Muscle of arm (tissue), 12 donors: Measurements from ENCODE around the gene SLC27A5. TPM values are rescaled to one million over a fixed set of nuclear protein-coding genes. Genes with fewer than 3 reads are reported as not detected.
"Not testable (repeated sequence)": the region's sequence is repeated elsewhere in the genome, so short reads cannot be mapped to it uniquely, and the experiment has no call there.

Experiments
- DNase-seq: peaks from one replicate; pipeline ENCODE4 v3.0.0-alpha.2; 2013
- polyA plus RNA-seq, 12 donors: library from polyadenylated mRNA; unstranded; fragments of 120-200 nt; gene quantifications; one replicate each; pipeline ENCODE4 v1.2.1, GENCODE V29; 2013; ENCODE audit not compliant: insufficient read length in 12 of 12

The SLC27A5 gene
- polyA plus RNA-seq, 12 donors, result 2.0 to 4.1 (median 3.8) TPM; not detected in 2

DNA sequence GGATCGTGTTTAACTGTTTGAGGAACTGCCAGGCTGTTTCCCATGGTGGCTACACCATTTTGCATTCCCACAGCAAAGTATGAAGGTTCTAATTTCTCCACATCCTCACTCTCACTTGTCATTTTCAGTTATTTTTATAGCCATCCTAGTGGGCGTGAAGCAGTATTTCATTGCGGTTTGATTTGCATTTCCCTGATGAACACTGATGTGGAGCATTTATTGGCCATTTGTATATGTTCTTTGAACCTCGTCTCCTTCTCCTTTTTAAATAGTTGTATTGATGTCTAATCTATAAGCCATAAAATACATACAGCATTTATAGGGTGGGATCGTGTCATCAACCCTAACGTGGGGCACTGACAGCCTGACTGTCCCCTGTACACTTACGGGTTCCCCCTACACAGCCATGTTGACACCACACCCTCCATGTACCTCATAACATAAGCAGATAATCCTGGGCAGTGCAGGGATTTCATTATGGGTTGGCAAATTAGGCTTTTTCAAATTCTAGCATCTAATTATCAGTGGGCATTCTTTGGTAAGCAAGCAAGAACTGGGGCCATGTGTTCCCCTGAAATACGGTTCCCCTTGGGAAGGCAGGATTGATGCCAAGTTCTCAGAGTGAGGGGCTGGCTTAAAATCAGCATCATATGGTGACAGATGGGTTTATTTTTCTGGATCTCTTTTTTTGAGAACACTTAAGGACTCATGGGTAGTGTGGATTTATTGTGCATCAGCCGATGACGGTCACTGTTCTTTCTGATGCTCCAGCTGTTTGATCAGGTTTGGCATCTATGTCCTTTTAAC lies 19.4 kb upstream of the SLC27A5 start:
- no peak for DNase-seq

DNA sequence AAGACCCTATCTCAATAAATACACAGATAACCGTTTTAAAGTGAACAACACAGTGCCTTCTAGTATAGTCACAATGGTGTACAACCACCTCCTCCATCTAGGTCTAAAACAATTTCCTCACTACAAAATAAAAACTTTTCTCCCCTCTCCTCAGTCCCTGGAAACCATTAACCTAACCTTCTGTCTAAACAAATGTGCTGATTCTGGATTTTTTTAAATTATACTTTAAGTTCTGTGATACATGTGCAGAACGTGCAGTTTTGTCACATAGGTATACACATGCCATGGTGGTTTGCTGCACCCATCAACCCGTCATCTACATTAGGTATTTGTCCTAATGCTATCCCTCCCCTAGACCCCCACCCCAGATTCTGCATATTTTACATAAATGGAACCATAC lies 17.6 kb upstream of the SLC27A5 start:
- no peak for DNase-seq

DNA sequence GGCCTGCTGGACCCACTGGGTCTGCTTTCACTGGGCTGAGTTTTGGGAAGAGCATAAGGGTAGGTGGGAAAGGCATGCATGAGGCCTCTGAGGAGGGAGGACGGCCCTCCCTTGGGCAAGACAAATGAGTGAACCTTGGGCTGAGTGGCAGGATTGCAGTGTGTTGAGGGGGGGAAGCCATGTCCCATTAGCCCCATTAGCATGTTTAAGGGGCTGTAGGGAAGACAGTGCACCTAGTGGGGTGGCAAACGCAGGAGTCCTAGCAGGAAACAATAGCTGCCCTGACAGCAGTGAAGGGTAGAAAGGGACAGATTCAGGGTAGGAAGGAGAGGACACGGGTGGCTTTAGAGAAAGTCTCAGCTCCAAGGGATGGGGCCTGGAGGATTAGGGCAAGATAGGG lies 10.9 kb upstream of the SLC27A5 start:
- no peak for DNase-seq

DNA sequence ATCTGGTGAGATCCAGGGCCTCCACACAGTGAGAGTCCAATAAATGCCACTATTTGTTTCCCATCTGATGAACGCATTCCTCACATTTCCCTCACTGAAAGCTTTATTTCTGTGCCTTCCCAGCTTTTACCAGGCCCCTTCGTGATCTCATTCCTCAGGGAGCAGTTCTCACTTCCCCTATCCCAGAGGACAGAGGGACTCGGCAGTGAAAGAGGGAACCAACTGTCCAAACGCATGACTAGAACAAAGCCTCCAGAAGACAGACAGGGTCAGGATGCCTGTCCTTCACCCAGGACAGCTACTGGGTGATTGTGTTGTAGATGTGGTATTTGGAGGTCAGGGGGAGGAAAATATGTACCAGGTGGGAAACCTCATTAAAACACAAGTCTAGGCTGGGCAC lies 9.9 kb upstream of the SLC27A5 start:
- DNase-seq, result no peak

DNA sequence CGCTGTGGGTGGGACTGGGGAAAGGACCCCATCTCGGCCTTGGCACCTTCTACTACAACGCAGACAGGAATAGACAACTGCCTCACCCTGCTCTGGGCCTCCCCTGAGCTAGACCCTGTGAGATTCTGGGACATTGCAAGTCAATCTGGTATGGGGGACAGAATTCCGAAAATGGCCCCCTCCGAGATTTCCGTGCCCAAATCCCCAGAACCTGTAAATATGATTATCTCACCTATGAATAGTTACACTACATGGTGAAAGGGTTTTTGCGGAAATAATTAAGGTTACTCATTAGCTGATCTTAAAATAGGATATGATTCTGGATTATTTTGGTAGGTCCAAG lies 8.4 kb upstream of the SLC27A5 start:
- no peak for DNase-seq

DNA sequence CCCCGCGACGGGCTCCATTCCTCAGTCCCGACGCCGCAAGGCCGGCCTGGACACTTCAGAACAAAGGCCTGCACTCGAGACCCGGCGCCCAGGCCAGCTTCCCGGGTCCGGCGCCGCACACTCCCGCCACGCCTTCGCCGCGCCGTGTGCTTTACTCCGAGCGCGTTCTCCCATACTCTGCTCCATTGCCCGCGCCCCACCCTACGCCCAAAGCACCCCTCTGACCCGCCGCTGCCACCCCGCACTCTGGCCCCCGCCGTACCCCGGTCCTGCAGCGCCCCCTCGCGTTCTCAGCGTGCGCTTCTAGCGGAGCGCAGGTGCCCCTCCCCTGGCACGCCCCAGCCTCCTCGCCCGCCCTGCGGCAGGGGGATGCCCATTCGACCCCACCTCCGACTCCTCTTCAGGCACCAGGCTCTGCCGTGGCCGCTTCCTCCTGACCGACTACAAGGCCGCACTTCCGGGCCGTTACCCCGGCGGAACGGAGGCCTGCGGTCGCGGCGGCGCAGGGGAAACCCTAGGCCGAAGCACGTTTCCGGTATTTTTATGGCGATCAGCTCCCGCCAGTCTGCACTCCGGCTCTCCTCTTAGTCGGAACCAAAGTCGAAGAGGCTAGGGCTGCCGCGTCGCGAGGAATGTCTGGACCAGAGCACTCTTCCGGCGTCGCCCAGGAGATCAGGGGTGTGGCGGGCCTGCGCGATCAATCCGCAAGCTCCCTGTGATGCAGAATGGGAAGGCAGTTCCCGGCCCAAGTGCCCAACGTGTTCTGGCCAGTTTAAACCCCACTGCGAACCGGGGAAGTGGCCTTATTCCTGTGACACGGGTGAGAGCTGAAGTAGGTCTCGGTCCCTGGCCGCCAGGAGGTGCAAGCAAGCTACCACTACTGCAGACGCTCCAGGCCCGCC lies 7.8 kb upstream of the SLC27A5 start, which contains the start of gene ZBTB45:
TSS of gene ZBTB45 (minus strand) at position 456 of the 902 bp plus-strand sequence. CDS start 2,137 bp downstream, outside the sequence.
- DNase-seq, result peak; percentile 95

DNA sequence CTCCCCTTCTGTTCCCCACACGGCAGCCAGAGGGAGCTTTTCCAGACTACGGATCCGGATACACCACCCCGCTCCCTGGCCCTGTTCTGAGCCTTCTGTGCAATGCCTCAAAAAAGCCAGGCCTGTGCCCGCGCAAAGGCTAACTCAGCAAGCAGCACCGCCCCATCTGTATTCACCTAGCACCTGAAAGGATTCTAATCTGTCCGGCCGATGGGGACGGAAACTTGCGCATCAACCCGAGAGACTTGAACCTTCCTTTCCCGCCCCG lies 7.2 kb upstream of the SLC27A5 start:
- DNase-seq, result peak; percentile 75

DNA sequence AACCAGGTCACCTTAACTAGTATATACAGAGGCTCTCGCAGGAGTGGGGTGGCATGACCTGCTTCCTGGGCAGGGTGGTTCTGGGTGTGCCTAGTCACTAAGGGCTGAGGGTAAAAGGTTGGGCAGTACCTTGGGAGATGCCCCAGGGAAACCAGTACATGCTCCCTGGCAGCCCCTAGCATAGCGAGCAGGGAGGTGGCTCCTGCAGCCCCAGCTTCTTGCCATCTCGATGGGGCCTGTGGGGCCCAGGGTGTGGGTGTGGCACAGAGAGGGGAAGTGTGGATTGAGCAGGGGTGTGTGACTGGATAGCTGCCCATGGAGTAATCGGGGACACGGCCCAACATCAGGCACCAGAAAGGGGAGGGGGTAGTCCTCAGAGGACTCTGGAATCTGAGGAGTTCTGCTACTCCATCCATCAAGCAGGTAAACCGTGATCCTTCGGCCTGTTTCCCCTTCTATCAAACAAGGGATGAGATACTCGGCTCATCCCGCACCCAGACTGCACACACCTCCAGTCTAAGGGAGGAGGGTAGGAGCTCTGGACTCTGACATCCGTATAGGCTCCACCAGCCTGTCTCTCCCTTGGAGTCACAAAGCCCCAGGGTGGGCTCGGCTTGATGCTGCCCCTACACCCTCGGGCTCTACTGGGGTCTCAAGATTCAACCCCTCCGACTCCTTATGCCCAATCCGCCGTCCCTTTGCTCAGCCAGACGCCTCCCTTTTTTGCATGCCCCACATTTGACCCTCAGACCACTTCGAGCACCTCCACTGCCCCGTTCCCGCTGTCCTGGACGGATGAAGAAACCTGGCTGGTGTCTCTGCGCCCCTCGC lies 6.7 kb upstream of the SLC27A5 start:
- DNase-seq, result no peak

DNA sequence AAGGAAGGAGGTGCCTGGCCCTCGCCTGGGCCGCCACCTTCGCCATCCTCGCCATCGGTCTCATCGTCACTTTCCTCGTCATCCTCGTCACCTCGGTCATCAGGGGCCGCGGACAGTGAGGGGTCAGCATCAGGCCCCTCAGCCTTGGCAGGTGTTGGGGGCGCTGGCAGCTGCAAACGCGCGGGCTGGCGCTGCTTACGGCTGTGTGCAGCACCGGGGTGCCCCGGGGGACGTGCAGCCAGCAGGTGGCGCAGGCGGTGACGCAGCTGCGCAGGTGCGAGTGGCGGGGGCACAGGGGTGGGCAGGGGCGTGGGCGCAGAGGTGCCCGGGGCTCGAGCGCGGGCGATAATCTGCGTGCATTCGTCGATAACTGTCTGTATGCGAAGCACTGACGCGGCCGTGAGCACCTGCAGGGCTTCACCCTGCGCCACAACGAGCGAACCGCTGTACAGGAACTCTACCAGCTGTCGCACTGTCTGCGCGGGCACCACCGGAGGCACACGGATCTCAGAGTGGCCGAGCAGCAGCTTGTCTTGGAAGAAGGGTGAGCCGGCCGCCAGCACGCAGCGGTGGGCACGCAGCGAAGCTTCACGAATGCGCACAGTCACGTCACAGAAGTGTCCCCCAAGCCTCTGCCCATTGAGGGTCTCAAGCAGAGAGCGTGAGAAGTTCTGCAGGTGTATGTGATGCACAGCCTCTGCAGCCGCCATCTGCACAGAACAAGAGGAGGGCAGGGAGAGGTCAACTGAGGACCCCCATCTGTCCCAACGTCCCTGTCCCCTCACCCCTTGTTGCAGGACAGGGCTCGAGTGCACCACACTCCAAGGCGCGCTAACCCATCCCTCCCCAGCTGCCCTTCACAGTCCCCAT lies 5.4 kb upstream of the SLC27A5 start:
- no peak for DNase-seq

DNA sequence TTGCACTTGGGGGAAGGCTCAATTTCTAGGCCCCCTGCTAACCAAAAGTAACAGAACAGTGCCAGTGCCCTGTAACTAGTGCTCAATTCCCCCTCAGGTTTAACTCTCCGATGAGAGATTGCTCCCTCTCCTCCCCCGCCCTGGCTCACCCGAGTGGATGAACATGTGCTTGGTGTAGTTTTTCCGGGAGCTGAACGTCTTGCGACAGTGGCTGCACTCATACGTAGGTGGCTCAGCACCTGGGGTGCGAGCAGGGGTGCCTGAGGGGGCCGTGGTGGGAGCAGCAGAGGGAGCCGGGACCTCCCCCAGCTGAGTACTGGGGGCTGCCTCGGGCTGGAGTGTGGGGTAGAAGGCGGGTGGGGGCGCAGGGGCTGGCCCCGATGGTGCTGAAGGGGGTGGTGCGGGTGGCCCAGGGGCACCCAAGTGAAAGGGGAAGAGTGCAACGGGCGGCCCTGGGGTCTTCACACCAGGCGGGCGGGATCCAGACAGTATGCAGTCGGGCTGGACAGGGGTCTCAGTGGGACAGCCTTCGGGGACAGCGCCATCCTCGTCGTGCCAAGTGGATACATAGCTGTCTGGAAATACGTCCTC lies 4.5 kb upstream of the SLC27A5 start:
- no peak for DNase-seq

DNA sequence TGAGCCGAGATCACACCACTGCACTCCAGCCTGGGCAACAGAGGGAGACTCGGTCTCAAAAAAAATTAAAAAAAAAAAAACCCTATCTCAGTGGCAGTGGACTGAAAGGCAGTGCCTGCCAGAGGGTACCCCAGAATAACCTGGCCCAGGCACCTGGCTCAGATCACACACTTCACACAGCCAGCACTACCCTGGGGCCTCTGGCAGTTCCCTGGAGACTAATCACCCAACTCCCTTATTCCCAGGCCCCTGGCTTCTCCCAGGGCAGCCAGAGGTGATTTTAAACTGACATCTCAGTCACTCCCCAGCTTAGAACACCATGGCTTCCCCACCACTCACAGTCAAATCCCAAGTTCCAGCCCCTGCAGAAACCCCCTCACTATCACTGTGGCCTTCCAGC lies 3.5 kb upstream of the SLC27A5 start:
- no peak for DNase-seq

DNA sequence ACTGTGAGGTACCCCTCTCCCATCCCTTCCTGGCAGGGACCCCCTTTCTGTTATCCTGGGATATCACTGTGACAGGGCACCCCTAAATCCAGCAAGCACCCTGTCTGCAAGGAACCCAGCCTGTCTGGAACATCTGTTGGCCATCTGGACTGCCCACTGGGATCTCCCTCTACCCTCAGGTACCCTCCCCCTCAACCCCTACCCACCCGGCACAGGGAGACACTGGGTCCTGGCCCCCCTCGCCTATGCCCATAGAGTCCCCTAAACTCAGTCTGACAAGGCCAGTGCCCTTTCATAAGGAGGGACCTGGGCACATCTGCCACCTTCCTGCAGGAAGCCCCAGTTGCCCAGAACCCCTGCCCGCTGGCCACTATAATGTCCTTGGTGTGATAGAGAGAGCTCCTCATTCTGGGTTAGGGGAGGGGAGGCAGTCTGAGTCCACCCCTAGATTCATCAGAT lies 2.8 kb upstream of the SLC27A5 start:
- DNase-seq, result no peak

DNA sequence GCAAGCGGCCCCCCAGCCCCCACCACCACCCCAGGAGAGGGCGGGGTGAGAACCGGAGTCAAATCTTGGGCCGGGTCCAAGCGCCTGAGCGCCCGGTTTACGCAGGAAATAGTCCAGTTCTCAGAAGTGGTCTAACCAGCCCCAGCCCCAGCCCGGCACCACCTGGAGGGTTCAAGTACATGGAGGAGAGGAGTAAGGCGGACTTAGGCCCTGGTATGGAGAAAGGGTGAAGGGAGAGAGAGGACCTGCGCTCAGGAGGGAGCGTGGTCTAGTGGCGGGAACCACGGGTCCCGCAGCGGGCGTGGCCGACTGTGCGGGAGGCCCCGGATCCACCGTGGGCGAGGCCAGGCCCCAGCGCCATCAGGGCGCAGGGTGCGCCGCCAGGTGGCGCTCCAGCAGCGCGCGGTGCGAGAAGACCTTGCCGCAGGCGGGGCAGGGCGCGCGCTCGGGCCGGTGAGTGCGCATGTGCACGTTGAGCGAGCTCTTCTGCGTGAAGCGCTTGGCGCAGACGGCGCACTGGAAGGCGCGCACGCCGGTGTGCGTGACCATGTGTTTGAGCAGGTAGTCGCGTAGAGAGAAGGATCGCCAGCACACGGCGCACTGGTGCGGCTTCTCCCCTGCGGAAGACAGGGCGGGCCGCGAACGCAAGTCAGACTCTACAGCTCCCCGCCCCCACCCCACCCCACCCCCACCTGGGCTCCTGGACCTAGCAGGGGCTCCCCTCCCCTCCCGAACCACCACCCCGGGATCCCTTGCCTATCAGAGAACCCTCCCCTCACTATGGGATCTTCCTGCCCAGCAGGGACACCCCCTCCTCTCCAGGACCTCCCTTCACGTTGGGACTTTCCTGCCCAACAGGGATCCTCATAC lies 2.1 kb upstream of the SLC27A5 start:
- peak; percentile 89 for DNase-seq

DNA sequence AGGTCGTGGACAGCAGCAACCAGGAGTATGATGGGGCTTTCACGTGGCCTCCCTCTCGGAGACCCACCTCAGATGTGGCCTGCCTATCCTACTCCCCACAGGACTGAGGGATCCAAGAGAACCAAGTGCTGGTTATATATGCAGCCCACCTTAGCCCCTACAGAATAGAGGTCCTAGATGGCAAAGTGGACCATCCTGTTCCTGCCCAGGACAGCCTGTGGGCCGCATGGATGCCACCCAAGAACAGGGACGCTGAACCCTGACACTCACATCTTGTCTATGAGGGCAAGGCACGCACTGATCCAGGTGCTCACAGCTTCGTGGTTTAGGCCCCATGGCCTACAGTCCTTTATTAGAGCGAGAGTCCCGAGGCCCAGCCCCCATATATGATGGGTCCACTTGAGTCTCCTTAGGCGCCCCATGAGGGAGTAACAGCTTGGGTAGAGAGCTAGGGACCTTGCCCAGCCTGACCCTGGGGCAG lies 1.5 kb upstream of the SLC27A5 start:
- no peak for DNase-seq

DNA sequence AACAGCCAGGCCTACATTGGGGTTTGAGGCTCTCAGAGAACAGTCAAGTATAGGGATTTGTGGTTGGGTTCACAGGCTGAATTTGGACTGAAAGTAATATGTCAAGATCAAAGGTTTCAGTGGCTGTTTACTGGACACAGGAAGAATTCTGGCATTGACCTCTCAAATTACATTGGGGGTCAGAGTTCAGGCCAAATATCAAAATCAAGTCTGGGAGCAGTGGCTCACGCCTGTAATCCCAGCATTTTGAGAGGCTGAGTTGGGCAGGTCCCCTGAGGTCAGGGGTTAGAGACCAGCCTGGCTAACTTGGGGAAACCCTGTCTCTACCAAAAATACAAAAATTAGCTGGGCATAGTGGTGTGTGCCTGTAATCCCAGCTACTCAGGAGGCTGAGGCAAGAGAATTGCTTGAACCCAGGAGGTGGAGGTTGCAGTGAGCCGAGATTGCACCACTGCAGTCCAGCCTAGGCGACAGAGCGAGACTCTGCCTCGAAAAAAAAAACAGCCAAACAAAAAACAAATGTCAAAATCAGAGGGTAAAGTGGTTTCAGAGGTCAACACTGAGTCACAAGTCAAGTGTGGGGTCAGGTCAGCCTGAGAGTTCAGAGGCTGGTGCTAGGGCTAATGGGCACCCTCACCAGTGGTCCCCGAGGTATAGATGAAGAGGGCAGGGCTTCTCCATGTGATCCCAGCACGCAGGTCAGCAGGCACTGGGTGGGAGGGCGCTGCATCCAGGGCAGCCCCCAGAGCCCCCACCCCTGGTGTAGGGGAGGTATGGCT lies 1.5 kb downstream of the SLC27A5 start:
- no peak for DNase-seq

DNA sequence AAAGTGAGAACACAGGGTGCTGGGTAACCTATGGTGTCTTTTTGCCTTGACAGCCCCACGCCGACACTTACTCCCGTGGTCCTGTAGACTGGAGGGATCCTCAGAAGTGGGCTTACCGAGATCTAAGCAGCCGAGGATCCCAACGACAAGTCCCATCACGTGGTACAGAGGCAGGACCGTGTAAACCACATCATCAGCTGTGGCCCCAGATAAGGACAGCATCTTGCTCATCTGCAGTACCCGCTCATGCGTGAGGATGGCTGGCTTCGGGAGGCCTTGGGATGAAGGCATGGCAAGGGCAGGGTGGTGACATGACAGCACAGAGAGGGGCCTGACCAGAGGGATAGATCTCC lies 2.1 kb downstream of the SLC27A5 start:
- no peak for DNase-seq

DNA sequence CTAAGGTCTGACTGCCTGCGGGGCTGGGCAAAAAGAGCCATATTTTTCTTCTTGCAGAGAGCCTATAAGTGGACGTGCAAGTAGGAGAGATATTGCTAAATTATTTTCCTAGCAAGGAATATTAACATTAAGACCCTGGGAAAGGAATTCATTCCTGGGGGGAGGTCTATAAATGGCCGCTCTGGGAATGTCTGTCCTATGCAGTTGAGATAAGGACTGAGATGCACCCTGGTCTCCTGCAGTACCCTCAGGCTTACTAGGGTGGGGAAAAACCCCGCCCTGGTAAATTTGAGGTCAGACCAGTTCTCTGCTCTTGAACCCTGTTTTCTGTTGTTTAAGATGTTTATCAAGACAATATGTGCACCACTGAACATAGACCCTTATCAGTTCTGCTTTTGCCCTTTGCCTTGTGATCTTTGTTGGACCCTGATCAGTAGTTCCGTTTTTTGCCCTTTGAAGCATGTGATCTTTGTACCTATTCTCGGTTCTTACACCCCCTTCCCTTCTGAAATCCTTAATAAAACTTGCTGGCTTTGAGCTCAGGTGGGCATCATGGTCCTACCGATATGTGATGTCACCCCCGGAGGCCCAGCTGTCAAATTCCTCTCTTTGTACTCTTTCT lies 4.1 kb downstream of the SLC27A5 start:
- not testable (repeated sequence) for DNase-seq

DNA sequence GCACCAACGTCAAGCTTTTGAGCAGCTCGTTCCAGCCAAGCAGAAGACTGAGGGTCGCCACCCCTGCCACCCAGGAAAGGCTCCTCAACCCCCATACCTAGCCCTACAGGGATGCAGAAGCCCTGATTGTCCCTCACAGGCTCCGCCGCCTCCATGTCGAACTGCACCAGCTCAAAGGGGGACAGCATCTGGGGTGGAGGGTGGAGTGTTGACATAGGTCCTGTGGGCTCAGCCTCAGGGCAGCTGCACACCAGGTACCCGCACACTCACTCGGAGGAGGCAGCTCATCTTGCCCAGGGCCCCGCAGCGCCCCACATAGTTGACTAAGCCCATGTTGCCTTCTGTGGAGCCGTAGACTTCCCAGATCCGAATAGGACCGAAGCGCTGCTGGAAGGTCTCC lies 11.6 kb downstream of the SLC27A5 start:
- no peak for DNase-seq
